ENCODE results near the gene ACBD7.

ACBD7 gene

GRCh38 chr10:15053061-15053460 lies 35.5 kb downstream of the ACBD7 start:
- no peak for DNase-seq (ENCODE audit: extremely low read depth, low read depth)
- no peak for TF ChIP-seq CTCF (IDR thresholded peaks at IDR 0.05; ENCODE audit: low read depth, low read length, missing control alignments)
- H3K4me3 ChIP-seq (replicated peaks; ENCODE audit: low read depth, low read length), result no peak overlapping the region

- TF ChIP-seq CTCF (IDR thresholded peaks at IDR 0.05; ENCODE audit: low read depth, low read length, missing control alignments), result no peak
- no peak overlapping the region for H3K4me3 ChIP-seq (replicated peaks; ENCODE audit: low read depth, low read length)
- no peak for DNase-seq (ENCODE audit: extremely low read depth, low read depth)
Measured at GRCh38 chr10:15052121-15052520, 36.5 kb downstream of the ACBD7 start.

GRCh38 chr10:15049533-15049932 lies 39.0 kb downstream of the ACBD7 start:
- DNase-seq (ENCODE audit: extremely low read depth, low read depth), result no peak
- H3K4me3 ChIP-seq (replicated peaks; ENCODE audit: low read depth, low read length), result no peak overlapping the region
- TF ChIP-seq CTCF (IDR thresholded peaks at IDR 0.05; ENCODE audit: low read depth, low read length, missing control alignments), result no peak

GRCh38 chr10:15046626-15047025 lies 42.0 kb downstream of the ACBD7 start:
- TF ChIP-seq CTCF (IDR thresholded peaks at IDR 0.05; ENCODE audit: low read depth, low read length, missing control alignments), result no peak
- DNase-seq (ENCODE audit: extremely low read depth, low read depth), result no peak
- H3K4me3 ChIP-seq (replicated peaks; ENCODE audit: low read depth, low read length), result no peak overlapping the region

GRCh38 chr10:15045380-15045779 lies 43.2 kb downstream of the ACBD7 start:
- no peak for DNase-seq (ENCODE audit: extremely low read depth, low read depth)
- TF ChIP-seq CTCF (IDR thresholded peaks at IDR 0.05; ENCODE audit: low read depth, low read length, missing control alignments), result no peak
- no peak overlapping the region for H3K4me3 ChIP-seq (replicated peaks; ENCODE audit: low read depth, low read length)

- TF ChIP-seq CTCF (IDR thresholded peaks at IDR 0.05; ENCODE audit: low read depth, low read length, missing control alignments), result no peak
- DNase-seq (ENCODE audit: extremely low read depth, low read depth), result no peak
- no peak within 1 kb of the TSS for H3K4me3 ChIP-seq (replicated peaks; ENCODE audit: low read depth, low read length)
Measured at GRCh38 chr10:15043674-15044073, 44.9 kb downstream of the ACBD7 start, which contains the start of gene OLAH. Gene OLAH (plus strand): TSS chr10:15043943. CDS start chr10:15047289, 3,346 bp downstream.

GRCh38 chr10:15038416-15038815 lies 50.2 kb downstream of the ACBD7 start:
- DNase-seq (ENCODE audit: extremely low read depth, low read depth), result no peak
- no peak for TF ChIP-seq CTCF (IDR thresholded peaks at IDR 0.05; ENCODE audit: low read depth, low read length, missing control alignments)
- no peak overlapping the region for H3K4me3 ChIP-seq (replicated peaks; ENCODE audit: low read depth, low read length)

Measured in HFF-Myc (cell line).